AG10803 (cell line): ENCODE results near the gene RNU6-8.

Experiments used
- DNase-seq: peaks from one replicate; pipeline ENCODE4 v3.0.0; 2010; ENCODE audit warnings: low read depth
- H3K4me3 ChIP-seq: 2 replicates; pipeline ENCODE4 v1.5.1; 2011; ENCODE audit warnings: mild to moderate bottlenecking, low read length, control low read depth
- TF ChIP-seq, protein P1 (sequence below): conservative IDR thresholded peaks from 2 replicates; pipeline ENCODE4 v1.5.1; 2011; ENCODE audit warnings: mild to moderate bottlenecking, low read length, control low read depth, inconsistent platforms

The RNU6-8 gene

GRCh38 chr14:32202998-32203882 is at the start of gene RNU6-8:
RNU6-8 (minus strand) TSS chr14:32203269.
- peak; percentile 89 for DNase-seq
- TF ChIP-seq, protein P1, sequence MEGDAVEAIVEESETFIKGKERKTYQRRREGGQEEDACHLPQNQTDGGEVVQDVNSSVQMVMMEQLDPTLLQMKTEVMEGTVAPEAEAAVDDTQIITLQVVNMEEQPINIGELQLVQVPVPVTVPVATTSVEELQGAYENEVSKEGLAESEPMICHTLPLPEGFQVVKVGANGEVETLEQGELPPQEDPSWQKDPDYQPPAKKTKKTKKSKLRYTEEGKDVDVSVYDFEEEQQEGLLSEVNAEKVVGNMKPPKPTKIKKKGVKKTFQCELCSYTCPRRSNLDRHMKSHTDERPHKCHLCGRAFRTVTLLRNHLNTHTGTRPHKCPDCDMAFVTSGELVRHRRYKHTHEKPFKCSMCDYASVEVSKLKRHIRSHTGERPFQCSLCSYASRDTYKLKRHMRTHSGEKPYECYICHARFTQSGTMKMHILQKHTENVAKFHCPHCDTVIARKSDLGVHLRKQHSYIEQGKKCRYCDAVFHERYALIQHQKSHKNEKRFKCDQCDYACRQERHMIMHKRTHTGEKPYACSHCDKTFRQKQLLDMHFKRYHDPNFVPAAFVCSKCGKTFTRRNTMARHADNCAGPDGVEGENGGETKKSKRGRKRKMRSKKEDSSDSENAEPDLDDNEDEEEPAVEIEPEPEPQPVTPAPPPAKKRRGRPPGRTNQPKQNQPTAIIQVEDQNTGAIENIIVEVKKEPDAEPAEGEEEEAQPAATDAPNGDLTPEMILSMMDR = no peak
- peak within 1 kb of the TSS; percentile 70 for H3K4me3 ChIP-seq

DNA sequence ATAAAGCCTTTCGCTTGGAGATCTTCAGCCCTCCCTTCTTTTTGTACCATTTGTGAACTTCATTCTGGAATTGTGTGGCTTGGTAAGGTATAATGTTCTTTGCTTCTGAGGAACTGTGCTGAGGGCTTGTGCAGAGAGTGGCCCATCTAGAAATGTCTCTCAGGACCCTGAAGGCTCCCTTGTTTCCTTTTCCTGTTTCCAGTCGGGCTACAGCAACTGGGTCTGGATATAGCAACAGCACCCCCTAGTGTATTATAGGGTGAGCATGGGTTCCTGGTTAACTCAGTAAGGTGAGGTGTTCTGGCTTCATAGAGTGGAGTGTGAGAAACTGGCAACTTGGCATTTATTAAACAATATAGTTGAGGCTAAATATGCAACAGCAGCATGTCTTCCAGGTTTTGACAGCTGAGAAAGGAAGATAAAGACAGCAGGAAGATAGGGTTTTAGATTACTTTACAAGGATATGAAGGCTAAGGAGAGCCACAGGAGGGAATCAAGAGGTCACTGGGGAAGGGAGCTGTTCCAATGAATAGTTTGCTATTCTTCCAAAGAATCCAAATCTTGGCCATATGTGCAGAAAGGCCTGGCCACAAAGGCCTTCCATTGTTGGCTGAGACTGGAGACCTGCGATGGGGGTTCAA is 49.1 kb upstream of the RNU6-8 start:
- peak; percentile 72 for DNase-seq
- TF ChIP-seq, protein P1 = peak; percentile 95
- no peak overlapping the region for H3K4me3 ChIP-seq

DNA sequence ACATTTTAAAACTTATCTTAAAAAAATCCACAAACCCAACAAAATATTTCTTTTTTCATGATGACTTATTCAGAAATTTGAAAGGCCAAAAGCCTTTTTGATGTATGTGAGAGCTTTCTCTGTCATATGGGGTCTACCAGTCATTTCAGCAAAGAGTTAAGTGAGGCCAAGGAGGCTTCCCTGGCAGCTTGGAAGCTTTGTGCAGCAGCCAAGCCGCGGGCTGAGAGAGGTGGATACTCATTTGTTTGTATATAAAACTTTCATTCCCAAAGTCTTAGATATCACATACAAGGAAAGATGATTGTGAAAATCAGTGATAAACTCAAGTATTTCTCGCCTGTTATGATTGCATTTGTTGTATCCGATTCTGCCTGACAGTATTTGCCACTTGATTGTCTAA is 48.5 kb upstream of the RNU6-8 start:
- H3K4me3 ChIP-seq = no peak overlapping the region
- TF ChIP-seq, protein P1 = no peak
- no peak for DNase-seq

GRCh38 chr14:32250681-32251080 is 47.6 kb upstream of the RNU6-8 start:
- no peak for DNase-seq
- H3K4me3 ChIP-seq = no peak overlapping the region
- TF ChIP-seq, protein P1 = no peak

DNA sequence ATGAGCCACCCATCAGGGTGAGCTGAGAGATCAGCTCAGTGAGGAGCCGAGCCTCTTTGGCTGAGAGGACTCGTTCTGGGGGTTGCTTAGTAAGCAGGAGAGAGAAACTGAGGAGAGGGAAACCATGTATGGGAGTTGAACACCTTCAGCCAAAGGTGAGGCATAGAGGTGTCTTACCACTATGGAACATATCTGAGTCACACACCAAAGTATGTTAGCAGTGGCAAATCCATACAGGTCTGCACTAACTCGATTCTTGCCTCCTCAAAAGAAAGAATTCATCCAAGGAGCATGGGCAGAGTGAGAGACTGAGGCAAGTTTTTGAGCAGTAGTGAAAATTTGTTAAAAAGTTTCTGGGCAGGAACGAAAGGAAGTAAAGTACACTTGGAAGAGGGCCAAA is 46.7 kb upstream of the RNU6-8 start:
- H3K4me3 ChIP-seq = no peak overlapping the region
- TF ChIP-seq, protein P1 = no peak
- DNase-seq = no peak

DNA sequence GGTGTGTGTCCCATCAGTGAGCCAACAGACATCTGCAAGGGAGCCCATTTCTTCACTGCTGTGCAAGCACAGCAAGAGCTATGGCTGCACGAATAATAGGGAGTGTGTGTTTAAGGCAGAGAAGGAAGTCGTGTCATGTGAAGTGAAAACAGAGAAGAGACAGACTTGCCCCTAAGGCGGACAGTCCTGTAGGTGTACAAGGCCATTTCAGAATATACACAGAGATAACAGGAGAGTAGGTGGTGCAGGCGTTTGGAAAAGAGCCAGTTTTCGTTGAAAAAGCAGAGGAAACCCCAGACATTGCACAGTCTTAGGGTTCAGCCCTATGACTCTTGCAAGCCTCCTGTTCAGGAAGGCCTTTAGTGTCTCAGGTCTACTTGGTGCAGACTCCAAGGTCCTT is 46.3 kb upstream of the RNU6-8 start:
- no peak overlapping the region for H3K4me3 ChIP-seq
- no peak for DNase-seq
- TF ChIP-seq, protein P1 = no peak

GRCh38 chr14:32246751-32247150 is 43.7 kb upstream of the RNU6-8 start:
- H3K4me3 ChIP-seq = no peak overlapping the region
- no peak for DNase-seq
- TF ChIP-seq, protein P1 = no peak
